ENCODE results near the gene TXNDC8. TPM values are rescaled to one million over a fixed set of nuclear protein-coding genes. Genes with fewer than 3 reads are reported as not detected.

The TXNDC8 gene
- total RNA-seq, 1 donor: not detected

DNA sequence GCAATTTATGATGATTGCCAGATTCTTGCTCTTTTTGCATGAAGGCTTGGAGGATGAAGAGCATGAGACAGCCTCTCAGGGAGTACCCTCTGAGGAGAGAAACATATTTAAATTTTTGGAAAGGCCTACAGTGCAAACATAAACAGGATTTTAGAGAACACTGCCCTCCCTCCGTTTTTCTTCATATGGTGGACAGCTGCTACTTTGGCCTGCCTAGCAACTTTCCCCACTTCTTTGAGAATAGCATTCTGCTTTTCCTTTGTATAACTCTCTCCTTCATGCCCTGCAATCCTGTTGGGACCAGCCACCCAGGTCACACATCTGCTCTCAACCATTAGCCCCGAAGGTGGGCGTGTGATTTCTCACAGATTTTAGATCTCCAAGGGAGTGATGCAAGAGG is 60.9 kb downstream of the TXNDC8 start:
- no peaks in the 10 kb centered on the region for H3K27me3 ChIP-seq (ENCODE audit: insufficient read depth, low read length)
- H3K4me1 ChIP-seq (ENCODE audit: insufficient read depth, low read length): no peaks in the 10 kb centered on the region
- H3K4me3 ChIP-seq (ENCODE audit: low read length): no peak overlapping the region
- H3K9me3 ChIP-seq (ENCODE audit: low read depth, low read length): no peaks in the 10 kb centered on the region

DNA sequence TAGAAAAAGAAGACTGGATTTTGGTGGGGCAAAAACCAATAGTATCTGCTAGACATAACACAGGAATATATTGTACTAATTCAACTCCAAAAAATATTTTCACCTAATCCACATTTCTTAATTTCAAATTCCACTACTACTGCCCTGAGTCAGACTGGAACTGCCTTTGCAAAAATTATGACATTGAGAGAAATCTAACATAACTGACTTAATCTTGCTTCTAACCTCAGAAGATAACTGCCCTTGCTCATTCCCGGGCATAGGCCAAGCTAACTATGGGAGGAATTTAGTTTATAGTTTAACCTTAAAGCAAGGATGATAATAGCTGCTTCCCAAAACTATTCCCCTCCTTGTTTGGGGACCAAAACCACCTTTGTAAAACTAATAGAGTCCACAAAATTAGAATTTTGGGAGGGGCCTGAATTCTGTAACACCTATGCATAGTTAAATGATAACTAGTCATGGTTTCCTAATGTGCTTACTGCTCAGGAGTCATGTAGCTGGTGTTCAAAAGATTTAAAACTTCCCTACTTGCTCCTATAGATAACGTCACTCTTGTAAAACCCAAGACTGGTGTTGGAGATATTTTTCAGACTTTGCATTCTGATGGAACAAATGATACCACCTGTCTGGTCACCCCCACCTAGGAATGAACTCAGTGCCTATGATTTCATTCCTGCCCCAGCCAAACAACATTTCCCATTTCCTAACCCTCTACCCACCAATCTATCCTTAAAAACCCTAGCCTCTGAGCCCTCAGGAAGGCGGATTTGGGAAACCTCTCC is 67.3 kb downstream of the TXNDC8 start:
- H3K4me3 ChIP-seq (ENCODE audit: low read length): no peak overlapping the region
- H3K9me3 ChIP-seq (ENCODE audit: low read depth, low read length): no peaks in the 10 kb centered on the region
- no peaks in the 10 kb centered on the region for H3K4me1 ChIP-seq (ENCODE audit: insufficient read depth, low read length)
- no peaks in the 10 kb centered on the region for H3K27me3 ChIP-seq (ENCODE audit: insufficient read depth, low read length)

DNA sequence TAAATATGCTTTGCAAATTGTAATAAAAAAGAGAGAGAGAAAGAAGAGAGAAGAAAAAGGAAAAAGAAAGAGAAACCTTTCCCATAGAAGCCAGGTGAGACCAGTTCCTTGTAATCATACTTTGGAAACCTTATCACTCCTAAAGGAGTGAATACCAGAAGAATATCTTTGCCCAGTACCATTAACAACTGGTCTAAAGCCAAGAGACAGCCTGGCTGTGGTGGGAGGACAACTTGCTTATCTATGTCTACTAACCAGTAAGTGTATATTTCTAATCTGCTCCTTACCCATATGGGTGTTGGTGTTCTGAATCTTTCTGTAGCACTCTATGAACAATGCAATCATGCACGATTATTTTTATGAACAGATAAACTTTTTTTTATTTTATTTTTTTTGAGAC is 70.9 kb downstream of the TXNDC8 start:
- no peak overlapping the region for H3K4me3 ChIP-seq (ENCODE audit: low read length)
- H3K9me3 ChIP-seq (ENCODE audit: low read depth, low read length): no peaks in the 10 kb centered on the region
- no peaks in the 10 kb centered on the region for H3K4me1 ChIP-seq (ENCODE audit: insufficient read depth, low read length)
- no peaks in the 10 kb centered on the region for H3K27me3 ChIP-seq (ENCODE audit: insufficient read depth, low read length)

DNA sequence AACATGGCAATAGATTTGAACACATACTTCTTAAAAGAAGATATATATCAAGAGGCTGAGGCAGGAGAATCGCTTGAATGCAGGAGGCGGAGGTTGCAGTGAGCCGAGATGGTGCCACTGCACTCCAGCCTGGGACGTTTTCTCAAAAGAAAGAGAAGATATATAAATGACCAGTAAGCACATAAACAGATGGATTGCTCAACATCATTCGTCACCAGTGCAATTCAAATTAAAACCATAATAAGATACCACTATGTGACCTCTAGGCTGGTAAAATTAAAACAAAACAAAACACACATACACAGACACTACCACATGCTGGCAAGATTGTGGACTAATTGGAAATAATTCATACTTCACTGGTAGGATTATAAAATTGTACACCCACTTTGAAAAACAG is 76.0 kb downstream of the TXNDC8 start:
- Histone ChIP-seq H3K9me3 (ENCODE audit: low read depth, low read length) (no peaks in the 10 kb centered on the region), H3K4me3 (ENCODE audit: low read length) (no peak overlapping the region), H3K27me3 (ENCODE audit: insufficient read depth, low read length) (no peaks in the 10 kb centered on the region), H3K4me1 (ENCODE audit: insufficient read depth, low read length) (peaks cover 24% of the 10 kb centered on the region)

DNA sequence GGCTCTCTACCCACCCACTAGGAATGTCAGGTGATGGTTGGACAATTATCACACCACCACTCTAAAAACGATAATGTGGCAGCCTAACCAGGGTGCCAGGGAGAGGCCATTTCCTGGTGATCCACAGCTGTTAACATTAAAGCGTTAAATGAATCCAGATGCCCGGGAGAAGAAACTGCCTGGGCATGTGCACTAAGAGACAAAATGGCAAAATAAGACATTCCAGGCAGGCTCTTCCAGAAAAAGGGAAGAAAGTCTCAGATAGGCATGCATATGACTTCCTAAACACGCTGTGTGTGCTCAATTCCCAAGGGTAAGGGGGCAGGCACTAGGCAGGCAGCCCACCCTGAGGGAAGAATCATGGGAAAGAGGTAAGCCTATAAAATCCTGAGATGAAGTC is 76.8 kb downstream of the TXNDC8 start:
- Histone ChIP-seq H3K27me3 (ENCODE audit: insufficient read depth, low read length) (no peaks in the 10 kb centered on the region), H3K4me3 (ENCODE audit: low read length) (no peak overlapping the region), H3K4me1 (ENCODE audit: insufficient read depth, low read length) (peaks cover 24% of the 10 kb centered on the region), H3K9me3 (ENCODE audit: low read depth, low read length) (no peaks in the 10 kb centered on the region)

DNA sequence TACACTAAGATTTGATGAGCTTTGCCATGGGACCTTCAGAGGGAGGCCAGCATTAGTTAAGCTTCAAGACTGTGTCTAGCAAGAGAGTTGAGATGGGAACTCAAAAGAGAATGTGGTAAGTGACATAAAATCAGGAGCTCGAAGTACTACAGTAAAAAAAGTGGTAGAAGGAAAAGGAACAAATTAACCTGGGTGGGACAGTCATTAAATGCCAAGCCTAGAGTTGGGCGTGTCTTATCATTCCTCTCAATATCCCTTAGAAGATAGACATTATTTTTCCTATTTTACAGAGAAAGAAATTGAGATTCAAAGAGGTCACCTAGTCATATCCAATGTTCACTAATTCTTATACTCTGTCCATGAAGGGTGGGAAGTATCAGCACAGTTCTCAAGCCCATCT is 78.1 kb downstream of the TXNDC8 start:
- H3K9me3 ChIP-seq (ENCODE audit: low read depth, low read length): no peaks in the 10 kb centered on the region
- peaks cover 34% of the 10 kb centered on the region for H3K4me1 ChIP-seq (ENCODE audit: insufficient read depth, low read length)
- H3K4me3 ChIP-seq (ENCODE audit: low read length): no peak overlapping the region
- H3K27me3 ChIP-seq (ENCODE audit: insufficient read depth, low read length): no peaks in the 10 kb centered on the region

DNA sequence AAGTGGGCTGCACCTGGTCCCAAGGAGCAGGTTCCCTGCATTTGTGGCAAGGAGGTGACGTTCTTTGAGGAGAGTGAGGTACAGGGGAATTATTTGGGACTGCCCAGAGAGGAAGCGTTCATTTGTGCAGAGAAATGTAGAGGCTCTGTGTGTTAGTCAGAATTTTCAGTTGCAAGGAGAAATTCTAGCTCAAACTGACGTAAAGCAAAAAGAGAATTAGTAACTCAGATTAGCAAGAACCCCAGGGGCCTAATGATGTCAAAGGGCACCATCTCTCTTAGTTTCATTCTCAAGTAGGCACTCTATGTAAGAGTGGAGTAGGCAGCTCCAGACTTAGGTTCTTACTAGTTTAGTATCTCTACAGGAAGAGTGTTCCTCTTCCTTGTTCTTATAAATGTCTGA is 79.0 kb downstream of the TXNDC8 start:
- no peaks in the 10 kb centered on the region for H3K27me3 ChIP-seq (ENCODE audit: insufficient read depth, low read length)

DNA sequence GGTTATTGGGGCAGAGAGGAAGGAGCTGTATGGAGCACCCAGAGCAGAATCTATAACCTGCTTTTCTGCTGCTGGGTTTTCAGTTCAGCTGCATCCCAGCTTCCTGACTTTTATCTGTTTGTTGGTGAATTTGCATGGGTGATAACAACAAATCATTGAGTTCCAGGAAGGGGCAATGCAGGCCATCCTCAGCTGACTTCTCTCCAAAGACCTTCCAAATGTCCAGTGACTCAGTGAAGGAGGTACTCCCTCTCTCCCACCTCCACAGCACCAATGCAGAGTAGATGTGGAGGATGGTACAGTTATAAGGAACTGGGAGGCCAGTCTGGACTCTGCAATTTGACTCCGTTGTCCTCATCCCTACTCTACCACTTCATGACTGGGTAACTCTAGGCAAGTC is 79.7 kb downstream of the TXNDC8 start:
- Histone ChIP-seq H3K4me3 (ENCODE audit: low read length) (no peak overlapping the region), H3K4me1 (ENCODE audit: insufficient read depth, low read length) (peaks cover 39% of the 10 kb centered on the region), H3K9me3 (ENCODE audit: low read depth, low read length) (no peaks in the 10 kb centered on the region), H3K27me3 (ENCODE audit: insufficient read depth, low read length) (no peaks in the 10 kb centered on the region)

More for the DNA sequence above, 79.0 kb downstream of the TXNDC8 start:
- H3K4me1 ChIP-seq (ENCODE audit: insufficient read depth, low read length): peaks cover 39% of the 10 kb centered on the region
- no peak overlapping the region for H3K4me3 ChIP-seq (ENCODE audit: low read length)
- H3K9me3 ChIP-seq (ENCODE audit: low read depth, low read length): no peaks in the 10 kb centered on the region

DNA sequence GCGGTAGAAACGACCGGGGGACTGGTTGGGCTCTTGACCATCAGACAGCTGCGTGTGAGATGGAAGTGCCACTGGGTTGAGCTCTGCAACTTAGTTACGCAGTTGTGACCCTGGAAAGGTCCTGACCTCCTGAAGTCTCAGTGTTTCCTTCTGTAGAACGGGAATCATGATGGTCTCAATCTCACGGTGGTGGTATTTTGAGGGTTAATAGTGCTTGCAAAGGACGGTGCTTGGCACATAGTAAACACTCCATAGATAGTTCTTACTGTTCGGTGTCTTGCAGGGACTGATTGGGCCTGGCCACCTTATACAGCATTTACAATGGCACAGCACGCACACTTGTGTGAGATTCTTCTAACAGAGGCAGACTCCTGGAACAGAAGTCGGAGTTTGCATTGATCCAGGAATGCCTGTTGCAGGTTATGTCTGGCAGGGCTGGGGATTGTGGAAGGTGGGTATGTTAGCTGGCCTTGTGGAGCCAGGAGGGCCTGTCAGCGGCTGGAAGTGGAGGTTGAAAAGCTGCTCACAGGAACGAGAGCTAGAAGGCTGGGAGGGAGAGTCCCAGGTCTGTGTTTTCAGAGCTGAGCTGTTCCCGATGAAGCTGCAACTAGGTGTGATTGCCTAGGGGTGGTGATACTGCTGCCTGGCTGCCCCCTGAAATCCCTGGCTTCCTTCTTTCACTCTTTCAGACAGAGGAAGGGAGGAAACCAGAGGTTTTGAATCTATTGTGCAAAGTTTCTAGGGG is 80.4 kb downstream of the TXNDC8 start:
- H3K27me3 ChIP-seq (ENCODE audit: insufficient read depth, low read length): no peaks in the 10 kb centered on the region
- H3K9me3 ChIP-seq (ENCODE audit: low read depth, low read length): no peaks in the 10 kb centered on the region
- peak overlapping the region; percentile 49 for H3K4me3 ChIP-seq (ENCODE audit: low read length)
- H3K4me1 ChIP-seq (ENCODE audit: insufficient read depth, low read length): peaks cover 39% of the 10 kb centered on the region

DNA sequence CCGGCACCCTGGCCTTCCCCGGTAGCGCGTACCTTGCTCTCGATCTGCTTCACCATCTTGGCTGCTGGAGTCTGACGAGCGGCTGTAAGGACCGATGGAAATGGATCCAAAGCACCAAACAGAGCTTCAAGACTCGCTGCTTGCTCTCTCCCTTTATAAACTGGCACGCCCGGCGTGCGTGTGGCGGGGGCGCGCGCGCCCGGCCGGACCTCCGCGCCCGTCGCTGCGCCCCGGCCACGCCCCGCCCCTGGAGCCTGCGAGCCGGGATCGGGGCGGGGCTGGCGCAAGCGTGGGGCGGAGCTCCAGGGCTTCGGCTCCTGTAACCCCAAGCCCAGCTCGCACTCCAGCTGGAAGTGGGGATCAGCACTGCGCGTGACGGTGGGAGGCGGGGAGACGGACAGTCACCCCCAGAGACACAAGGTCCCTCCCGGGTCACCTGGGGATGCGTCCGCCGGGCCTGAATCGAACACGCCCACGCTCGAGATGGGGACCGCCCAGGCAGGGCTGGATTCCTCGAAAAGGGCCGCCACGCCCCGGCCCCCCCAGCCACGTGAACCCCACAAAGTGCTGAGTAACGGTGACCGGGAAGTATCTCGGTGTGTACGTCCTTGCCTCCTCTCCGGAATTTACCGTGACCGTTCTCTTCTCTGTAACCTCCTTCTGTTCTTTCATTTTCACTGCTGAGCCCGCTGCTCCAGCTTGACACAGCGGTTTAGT is 81.1 kb downstream of the TXNDC8 start, which contains the start of gene TXN:
TXN (minus strand) TSS at position 128 of the 717 bp plus-strand sequence; CDS start at position 56, 72 bp downstream.
- Histone ChIP-seq H3K9me3 (ENCODE audit: low read depth, low read length) (no peaks in the 10 kb centered on the region), H3K4me1 (ENCODE audit: insufficient read depth, low read length) (peaks cover 39% of the 10 kb centered on the region), H3K4me3 (ENCODE audit: low read length) (peak within 1 kb of the TSS; percentile 49), H3K27me3 (ENCODE audit: insufficient read depth, low read length) (no peaks in the 10 kb centered on the region)

DNA sequence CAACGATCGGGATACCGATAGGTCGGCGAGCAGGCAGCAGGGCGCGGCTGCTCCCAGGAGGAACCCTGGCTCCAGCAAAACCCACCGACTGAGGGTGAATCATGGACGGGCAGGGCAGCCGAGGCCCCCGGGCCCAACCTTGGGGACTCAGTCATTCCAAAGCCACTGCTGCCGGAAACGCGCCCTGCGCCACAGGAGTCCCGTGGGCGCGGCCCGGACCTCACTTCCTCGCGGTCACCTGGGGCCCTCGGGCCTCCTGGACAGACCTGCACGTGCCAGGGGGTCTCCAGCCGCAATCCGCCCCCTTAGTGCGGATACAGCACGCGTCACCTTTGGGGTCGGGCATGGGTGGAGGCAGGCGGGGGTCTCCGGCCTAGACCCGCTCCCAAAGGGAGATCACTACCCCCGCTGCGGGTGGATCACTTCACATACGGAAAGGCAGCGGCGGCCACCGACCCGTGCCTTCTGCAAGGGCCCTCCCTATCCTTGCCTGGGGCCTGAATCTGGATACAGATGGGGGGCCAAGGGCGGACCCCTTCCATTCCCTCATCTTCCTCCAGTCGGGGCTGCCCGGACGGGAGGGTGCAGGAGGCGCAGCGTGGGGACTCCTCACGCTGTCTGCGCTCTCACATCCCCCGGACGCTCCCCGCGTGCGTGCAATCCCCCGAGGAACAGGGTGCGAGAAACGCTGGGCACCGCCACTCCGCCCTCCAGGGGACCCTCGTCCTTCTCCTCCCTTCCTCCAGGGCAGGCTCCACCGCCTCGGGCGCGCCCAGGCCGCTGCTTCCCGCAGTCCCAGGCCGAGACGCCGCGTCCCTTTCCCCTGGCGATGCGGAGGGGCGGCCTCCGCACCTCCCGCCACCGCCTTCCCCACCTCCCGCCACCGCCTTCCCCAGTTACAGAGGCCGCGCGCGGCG is 81.9 kb downstream of the TXNDC8 start:
- H3K4me1 ChIP-seq (ENCODE audit: insufficient read depth, low read length): peaks cover 39% of the 10 kb centered on the region
- no peaks in the 10 kb centered on the region for H3K9me3 ChIP-seq (ENCODE audit: low read depth, low read length)
- H3K4me3 ChIP-seq (ENCODE audit: low read length): peak overlapping the region; percentile 49
- no peaks in the 10 kb centered on the region for H3K27me3 ChIP-seq (ENCODE audit: insufficient read depth, low read length)

DNA sequence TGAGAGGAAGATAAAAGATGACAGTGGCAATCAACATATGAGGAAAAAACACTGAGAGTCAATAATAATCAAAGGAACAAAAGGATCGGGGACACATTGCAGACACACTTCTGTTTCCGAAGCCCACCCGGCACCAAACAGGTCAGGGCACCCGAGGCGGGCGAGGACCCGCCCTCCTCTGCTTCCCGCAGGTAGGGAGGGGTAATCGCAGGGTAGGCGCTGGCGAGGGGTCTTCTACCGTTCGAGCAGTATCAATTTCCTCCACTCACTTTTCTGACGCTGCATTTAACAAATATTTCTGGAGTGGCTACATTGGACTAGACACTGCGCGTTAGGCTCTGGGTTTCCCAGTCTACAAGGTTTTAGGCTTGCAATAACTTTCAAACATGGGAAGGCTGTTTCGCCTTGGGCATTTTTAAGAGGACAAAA is 82.6 kb downstream of the TXNDC8 start:
- no peaks in the 10 kb centered on the region for H3K27me3 ChIP-seq (ENCODE audit: insufficient read depth, low read length)
- no peaks in the 10 kb centered on the region for H3K9me3 ChIP-seq (ENCODE audit: low read depth, low read length)
- peak overlapping the region; percentile 49 for H3K4me3 ChIP-seq (ENCODE audit: low read length)

DNA sequence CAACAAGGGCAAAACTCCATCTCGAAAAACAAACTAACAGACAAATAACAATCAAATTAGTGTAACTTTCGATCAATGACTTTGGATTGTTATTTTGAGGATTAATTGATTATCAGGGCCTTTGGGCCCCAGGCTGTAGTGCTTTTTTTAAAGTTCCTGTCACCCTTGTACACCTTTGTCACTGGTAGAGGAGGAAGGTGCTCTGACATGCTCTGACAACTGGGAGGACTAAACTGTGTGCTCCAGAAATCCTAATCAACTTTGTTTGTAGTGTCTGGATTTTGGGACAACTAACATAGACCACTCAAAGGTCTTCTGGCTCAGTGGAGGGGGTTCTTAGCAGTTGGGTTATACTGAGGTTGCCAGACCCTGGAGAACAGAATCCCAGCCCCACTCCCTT is 83.2 kb downstream of the TXNDC8 start:
- H3K27me3 ChIP-seq (ENCODE audit: insufficient read depth, low read length): no peaks in the 10 kb centered on the region
- peaks cover 39% of the 10 kb centered on the region for H3K4me1 ChIP-seq (ENCODE audit: insufficient read depth, low read length)
- H3K4me3 ChIP-seq (ENCODE audit: low read length): no peak overlapping the region
- H3K9me3 ChIP-seq (ENCODE audit: low read depth, low read length): no peaks in the 10 kb centered on the region

More for the DNA sequence above, 82.6 kb downstream of the TXNDC8 start:
- peaks cover 39% of the 10 kb centered on the region for H3K4me1 ChIP-seq (ENCODE audit: insufficient read depth, low read length)
